K562 (cell line): ENCODE results near the gene SLC1A7. TPM values are rescaled to one million over a fixed set of nuclear protein-coding genes. Genes with fewer than 3 reads are reported as not detected.

Experiments
- ATAC-seq: fragments of 200-7000 bp; cut with Tn5 transposase; 3 replicates; pipeline ENCODE4 v1.9.1; 2020; ENCODE audit warnings: moderate library complexity
- BruUV-seq: library from RNA; stranded (reverse); fragments of 400-500 nt; replicated peaks from 2 replicates; lab custom pipeline; 2021; lab: Mats Ljungman, UMichigan
- CTCF ChIA-PET: fragments of 300-600 bp; formaldehyde crosslinking; extraction: SDS; loops from one replicate; lab custom pipeline; 2021; ENCODE audit warnings: low intra/inter-chr PET ratio; lab: Yijun Ruan, JAX
- POLR2A ChIA-PET: fragments of 300-600, 350-650 bp; sonication (Branson Sonifier 250); formaldehyde crosslinking; extraction: SDS; loops from one replicate; lab custom pipeline; 2021; ENCODE audit warnings: antibody characterized with exemption, inconsistent platforms; lab: Yijun Ruan, JAX
- DNase-seq, 4 experiments: peaks; one replicate each; pipeline versions ENCODE4 v3.0.0 to v3.0.0-alpha.2; 2011 to 2018; ENCODE audit warnings: low spot score in 3 of 4, mixed read lengths in 3 of 4; ENCODE audit errors: extremely low read depth in 1 of 4
- FAIRE-seq: peaks from 2 replicates; lab custom pipeline; 2011; peaks lifted over from hg19 to GRCh38; lab: Jason Lieb, UNC
- H2AFZ ChIP-seq: 2 replicates; pipeline ENCODE4 v1.6.0; 2011; ENCODE audit warnings: low read depth, low read length, control low read depth, inconsistent platforms
- H3K27ac ChIP-seq: fragments of 200-600 bp; 3 replicates; pipeline ENCODE4 v1.8.0; 2011; ENCODE audit warnings: low read depth, mild to moderate bottlenecking, control low read depth, inconsistent platforms, low read length, moderate library complexity, mixed read lengths; ENCODE audit errors: extremely low read depth
- H3K27me3 ChIP-seq, 2 experiments: fragments of 300-600 bp in 1 of 2; 2 replicates in 1 of 2; 3 replicates in 1 of 2; pipeline versions ENCODE4 v1.6.0 to v1.8.0; 2011; ENCODE audit warnings: inconsistent platforms in 2 of 2, low read length in 2 of 2, mild to moderate bottlenecking in 1 of 2, mixed read lengths in 1 of 2, moderate library complexity in 1 of 2; ENCODE audit not compliant: control insufficient read depth in 2 of 2, insufficient read depth in 2 of 2
- H3K36me3 ChIP-seq: fragments of 300-600 bp; 3 replicates; pipeline ENCODE4 v1.8.0; 2011; ENCODE audit warnings: mild to moderate bottlenecking, low read length, inconsistent platforms; ENCODE audit not compliant: control insufficient read depth, insufficient read depth
- H3K4me1 ChIP-seq, 2 experiments: fragments of 200-600 bp in 1 of 2; replicated peaks in 1 of 2; 2 replicates in 1 of 2; 3 replicates in 1 of 2; pipeline versions ENCODE4 v1.5.1 to v1.8.0; 2011; ENCODE audit warnings: inconsistent platforms in 2 of 2, low read length in 2 of 2, mild to moderate bottlenecking in 1 of 2, mixed read lengths in 1 of 2, moderate library complexity in 1 of 2; ENCODE audit not compliant: control insufficient read depth in 2 of 2, insufficient read depth in 2 of 2
- H3K4me2 ChIP-seq: 2 replicates; pipeline ENCODE4 v1.6.1; 2011; ENCODE audit warnings: low read length, control low read depth, inconsistent platforms, mixed read lengths; ENCODE audit not compliant: insufficient read depth
- H3K4me3 ChIP-seq: fragments of 200-600 bp; sonication (generic), shearing (Covaris generic); 2 replicates; pipeline ENCODE4 v1.5.1; 2016; ENCODE audit warnings: control low read depth, inconsistent platforms
- H3K79me2 ChIP-seq: fragments of 200-600 bp; 3 replicates; pipeline ENCODE4 v1.8.0; 2011; ENCODE audit warnings: low read length, inconsistent platforms; ENCODE audit not compliant: control insufficient read depth, insufficient read depth
- H3K9ac ChIP-seq, 2 experiments: 2 replicates each; pipeline versions ENCODE4 v1.6.0 to v1.6.1; 2011; ENCODE audit warnings: low read depth in 2 of 2, low read length in 2 of 2, control low read depth in 1 of 2, inconsistent platforms in 1 of 2, mild to moderate bottlenecking in 1 of 2, mixed read lengths in 1 of 2; ENCODE audit not compliant: insufficient read depth in 1 of 2
- H3K9me1 ChIP-seq: one replicate; pipeline ENCODE4 v1.6.0; 2011; ENCODE audit warnings: inconsistent platforms, mild to moderate bottlenecking, low read length, moderate library complexity; ENCODE audit not compliant: control insufficient read depth, insufficient read depth
- H3K9me3 ChIP-seq: replicated peaks from 2 replicates; pipeline ENCODE4 v1.5.1; 2011; ENCODE audit warnings: low read depth, low read length, inconsistent platforms; ENCODE audit not compliant: control insufficient read depth, insufficient read depth
- H4K20me1 ChIP-seq: replicated peaks from 2 replicates; pipeline ENCODE4 v1.6.1; 2011; ENCODE audit warnings: low read length, inconsistent platforms, mixed read lengths; ENCODE audit not compliant: control insufficient read depth, insufficient read depth
- ARID2 ChIP-seq: fragments of 450-650 bp; IDR thresholded peaks from 2 replicates; pipeline ENCODE4 v1.6.1; 2017; ENCODE audit warnings: antibody characterized with exemption, mild to moderate bottlenecking
- CBFA2T3 ChIP-seq: fragments of 450-650 bp; IDR thresholded peaks from 2 replicates; pipeline ENCODE4 v1.6.1; 2017
- EZH2 ChIP-seq: IDR thresholded peaks from 2 replicates; pipeline ENCODE4 v1.6.1; 2012; ENCODE audit warnings: low read depth, mild to moderate bottlenecking, inconsistent platforms, low read length, borderline replicate concordance
- HNRNPH1 ChIP-seq: fragments of 200-400 bp; formaldehyde crosslinking; optimal IDR thresholded peaks from 2 replicates; pipeline ENCODE3; 2017; ENCODE audit warnings: low read depth, mild to moderate bottlenecking, low read length, moderate library complexity
- KDM1A ChIP-seq, 2 experiments: fragments of 450-650 bp; IDR thresholded peaks; 2 replicates each; pipeline ENCODE4 v1.6.1; 2016; ENCODE audit warnings: mild to moderate bottlenecking in 2 of 2
- MIER1 ChIP-seq: fragments of 450-650 bp; IDR thresholded peaks from 2 replicates; pipeline ENCODE4 v1.6.1; 2016; ENCODE audit warnings: antibody characterized with exemption, mild to moderate bottlenecking, low read depth
- POLR3A ChIP-seq: IDR thresholded peaks from 2 replicates; pipeline ENCODE4 v1.6.1; 2011; ENCODE audit warnings: borderline replicate concordance, mild to moderate bottlenecking, moderate library complexity; ENCODE audit not compliant: insufficient read length, insufficient read depth; ENCODE audit errors: extremely low read depth
- SMAD1 ChIP-seq: fragments of 150-350 bp; IDR thresholded peaks from 2 replicates; pipeline ENCODE4 v1.6.1; 2014; ENCODE audit warnings: low read length, low read depth; ENCODE audit not compliant: partially characterized antibody
- SRSF9 ChIP-seq: fragments of 200-400 bp; formaldehyde crosslinking; IDR thresholded peaks from 2 replicates; pipeline ENCODE4 v1.6.1; 2017; ENCODE audit warnings: low read depth, low read length, borderline replicate concordance
- ZBED1 ChIP-seq: IDR thresholded peaks from 2 replicates; pipeline ENCODE4 v1.6.1; 2014
- WGBS: fragments of 100-300 bp; shearing (Covaris generic); methylation state at CpG from one replicate; pipeline ENCODE4 v1.1.6; 2016; ENCODE audit warnings: low coverage, mixed read lengths; ENCODE audit not compliant: insufficient coverage; ENCODE audit errors: missing lambda C conversion rate; 5-methylcytosine and 5-hydroxymethylcytosine counted together
- in situ Hi-C: fragments of 300-500 bp; cut with MboI; formaldehyde crosslinking; loops from 4 replicates; pipeline ENCODE4 v1.15.0; 2018; ENCODE audit warnings: inconsistent platforms, mixed read lengths
- intact Hi-C: fragments of 100-400 bp; cut with micrococcal nuclease; formaldehyde crosslinking; loops from 2 replicates; pipeline ENCODE4 v1.14.2; 2022
- polyA plus RNA-seq, 8 experiments: library from polyadenylated mRNA; depleted of rRNA in 4 of 8; stranded (reverse) in 5 of 8; unstranded in 3 of 8; fragments of >200 nt; fragmentation: Nextera tagmentation in 2 of 8; fragmentation: Illumina TruSeq in 1 of 8; extraction: Ambion mirVana in 2 of 8; extraction: Trizol in 1 of 8; gene quantifications; 2 replicates each; pipeline versions ENCODE4 v1.2.1 to v1.2.3, GENCODE V29; 2011 to 2014; ENCODE audit warnings: inconsistent platforms in 1 of 8, missing spikeins in 1 of 8
- total RNA-seq, 7 experiments: library from RNA; depleted of rRNA in 6 of 7; stranded (reverse); fragments of >200 nt in 6 of 7; fragmentation: Illumina TruSeq in 2 of 7; extraction: Trizol in 2 of 7; gene quantifications; 2 replicates each; pipeline versions ENCODE4 v1.2.1 to v1.2.3, GENCODE V29; 2011 to 2021; ENCODE audit warnings: low replicate concordance in 1 of 7
- TF ChIP-seq, protein P1 (sequence below): fragments of 450-650 bp; formaldehyde crosslinking; IDR thresholded peaks from 2 replicates; pipeline ENCODE4 v1.4.0; 2022; ENCODE audit warnings: missing genetic modification characterization
- TF ChIP-seq, protein P2 (sequence below): sonication (generic); formaldehyde crosslinking; IDR thresholded peaks from 2 replicates; pipeline ENCODE4 v1.8.0; 2022; ENCODE audit warnings: missing genetic modification reagents, mild to moderate bottlenecking, moderate library complexity, borderline replicate concordance
- TF ChIP-seq, protein P3 (sequence below), 3 experiments: fragments of 200-800 bp in 1 of 3; sonication (Bioruptor generic) in 1 of 3; sonication (generic) in 1 of 3; formaldehyde crosslinking in 1 of 3; IDR thresholded peaks; 2 replicates each; pipeline versions ENCODE4 v1.6.1 to v1.8.0; 2016 to 2022; ENCODE audit warnings: mild to moderate bottlenecking in 2 of 3, missing compliant biosample characterization in 2 of 3, missing genetic modification characterization in 2 of 3, missing genetic modification reagents in 1 of 3

The SLC1A7 gene
- total and polyA plus RNA-seq, 9 of the 15 experiments (the other 6 are each of a cell fraction or from before 2014, with no cell fraction given), result 0.07 TPM; not detected in 8

DNA sequence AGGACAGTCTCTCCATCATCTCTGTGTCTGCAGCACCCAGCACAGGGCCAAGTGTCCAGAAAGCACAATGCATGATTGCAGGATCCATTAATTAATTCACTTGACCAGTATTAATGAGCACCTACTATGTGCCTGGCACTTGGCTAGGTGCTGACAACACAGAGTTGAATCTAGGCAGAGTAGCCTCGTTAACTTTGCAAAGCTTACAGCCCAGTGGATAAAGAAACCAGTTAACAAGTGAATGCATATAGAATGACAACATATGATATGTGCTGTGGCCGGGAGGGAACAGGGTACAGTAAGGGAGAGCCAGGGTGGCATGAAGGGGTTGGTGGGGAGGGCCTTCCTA, 10.9 kb downstream of the SLC1A7 start:
- peaks cover 0 to 9% of the 10 kb centered on the region in 2 experiments; a peak in 4 of 5 replicates for H3K4me1 ChIP-seq

More for the DNA sequence above, 10.9 kb downstream of the SLC1A7 start:
- Histone ChIP-seq H3K9me3 (no peaks in the 10 kb centered on the region), H2AFZ (no peak overlapping the region), H3K9me1 (no peaks in the 10 kb centered on the region), H3K27me3 (peaks cover 10 to 38% of the 10 kb centered on the region in 2 experiments; a peak in 4 of 5 replicates), H3K4me2 (no peak overlapping the region), H3K79me2 (no peaks in the 10 kb centered on the region), H3K27ac (no peak overlapping the region), H3K36me3 (no peaks in the 10 kb centered on the region), H3K4me3 (no peak overlapping the region), H3K9ac (no peak overlapping the region), H4K20me1 (no peaks in the 10 kb centered on the region)
- intact Hi-C loops, result no loop called here
- 0% methylated on average over 2 of the region's 2 CpGs for WGBS
- ATAC-seq (no peak), DNase-seq (no peak), FAIRE-seq (no peak)
- TF ChIP-seq SMAD1 (no peak), HNRNPH1 (no peak), ZBED1 (no peak), EZH2 (no peak), ARID2 (no peak), SRSF9 (no peak), KDM1A (IDR thresholded peaks at IDR 0.05) (no peak), POLR3A (no peak), CBFA2T3 (no peak), MIER1 (no peak)
- TF ChIP-seq, protein P1, sequence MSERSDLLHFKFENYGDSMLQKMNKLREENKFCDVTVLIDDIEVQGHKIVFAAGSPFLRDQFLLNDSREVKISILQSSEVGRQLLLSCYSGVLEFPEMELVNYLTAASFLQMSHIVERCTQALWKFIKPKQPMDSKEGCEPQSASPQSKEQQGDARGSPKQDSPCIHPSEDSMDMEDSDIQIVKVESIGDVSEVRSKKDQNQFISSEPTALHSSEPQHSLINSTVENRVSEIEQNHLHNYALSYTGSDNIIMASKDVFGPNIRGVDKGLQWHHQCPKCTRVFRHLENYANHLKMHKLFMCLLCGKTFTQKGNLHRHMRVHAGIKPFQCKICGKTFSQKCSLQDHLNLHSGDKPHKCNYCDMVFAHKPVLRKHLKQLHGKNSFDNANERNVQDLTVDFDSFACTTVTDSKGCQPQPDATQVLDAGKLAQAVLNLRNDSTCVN, result no peak
- TF ChIP-seq, protein P2, sequence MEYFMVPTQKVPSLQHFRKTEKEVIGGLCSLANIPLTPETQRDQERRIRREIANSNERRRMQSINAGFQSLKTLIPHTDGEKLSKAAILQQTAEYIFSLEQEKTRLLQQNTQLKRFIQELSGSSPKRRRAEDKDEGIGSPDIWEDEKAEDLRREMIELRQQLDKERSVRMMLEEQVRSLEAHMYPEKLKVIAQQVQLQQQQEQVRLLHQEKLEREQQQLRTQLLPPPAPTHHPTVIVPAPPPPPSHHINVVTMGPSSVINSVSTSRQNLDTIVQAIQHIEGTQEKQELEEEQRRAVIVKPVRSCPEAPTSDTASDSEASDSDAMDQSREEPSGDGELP (CRISPR knock-in tag), result no peak
- TF ChIP-seq, protein P3, sequence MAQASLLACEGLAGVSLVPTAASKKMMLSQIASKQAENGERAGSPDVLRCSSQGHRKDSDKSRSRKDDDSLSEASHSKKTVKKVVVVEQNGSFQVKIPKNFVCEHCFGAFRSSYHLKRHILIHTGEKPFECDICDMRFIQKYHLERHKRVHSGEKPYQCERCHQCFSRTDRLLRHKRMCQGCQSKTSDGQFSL (CRISPR knock-in tag; IDR thresholded peaks at IDR 0.05), result no peak
- TF ChIP-seq, protein P3 (tag; IDR thresholded peaks at IDR 0.05), result no peak
- no TSS peak for BruUV-seq
- ChIA-PET POLR2A (interaction anchor here (0.7 to 1.7 kb wide), 4 partner anchors 9 to 28 kb away, joined by 3 to 5 read pairs (median 4); no protein-coding TSS in a partner anchor), CTCF (no interaction called here)
- in situ Hi-C loops, result no loop called here
